Measurements from ENCODE around the gene CHD9.

DNA sequence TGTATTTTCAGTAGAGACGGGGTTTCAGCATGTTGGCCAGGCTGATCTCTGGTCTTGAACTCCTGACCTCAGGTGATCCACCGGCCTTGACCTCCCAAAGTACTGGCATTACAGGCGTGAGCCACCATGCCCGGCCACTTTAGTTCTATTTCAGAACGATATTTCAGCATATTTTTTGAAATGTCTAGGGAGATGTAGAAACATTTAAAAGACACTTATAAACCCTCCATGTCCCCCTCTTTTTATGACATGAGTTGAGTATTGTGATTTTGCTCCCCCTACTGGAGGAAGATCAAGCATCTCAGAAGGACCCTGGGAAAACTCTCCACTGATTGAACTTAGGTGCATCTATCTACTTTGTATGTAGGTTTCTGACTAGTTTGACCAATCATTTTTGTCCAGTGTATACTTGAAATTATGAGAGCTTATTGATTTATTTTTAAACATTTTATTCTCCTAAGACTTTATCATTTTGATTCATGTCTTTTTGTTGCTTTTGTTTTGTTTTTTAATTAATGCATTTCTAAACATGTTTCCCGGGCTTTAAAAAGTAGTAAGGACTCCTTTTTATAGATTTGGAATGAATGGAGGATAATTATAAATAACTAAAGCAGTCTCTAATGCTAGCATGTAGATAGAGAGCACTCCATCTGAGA lies 105.1 kb downstream of the CHD9 start:
- TF ChIP-seq POLR2AphosphoS5 (IDR thresholded peaks at IDR 0.05) (no peak), POLR2A (IDR thresholded peaks at IDR 0.05) (no peak)
- TF ChIP-seq, protein P1, sequence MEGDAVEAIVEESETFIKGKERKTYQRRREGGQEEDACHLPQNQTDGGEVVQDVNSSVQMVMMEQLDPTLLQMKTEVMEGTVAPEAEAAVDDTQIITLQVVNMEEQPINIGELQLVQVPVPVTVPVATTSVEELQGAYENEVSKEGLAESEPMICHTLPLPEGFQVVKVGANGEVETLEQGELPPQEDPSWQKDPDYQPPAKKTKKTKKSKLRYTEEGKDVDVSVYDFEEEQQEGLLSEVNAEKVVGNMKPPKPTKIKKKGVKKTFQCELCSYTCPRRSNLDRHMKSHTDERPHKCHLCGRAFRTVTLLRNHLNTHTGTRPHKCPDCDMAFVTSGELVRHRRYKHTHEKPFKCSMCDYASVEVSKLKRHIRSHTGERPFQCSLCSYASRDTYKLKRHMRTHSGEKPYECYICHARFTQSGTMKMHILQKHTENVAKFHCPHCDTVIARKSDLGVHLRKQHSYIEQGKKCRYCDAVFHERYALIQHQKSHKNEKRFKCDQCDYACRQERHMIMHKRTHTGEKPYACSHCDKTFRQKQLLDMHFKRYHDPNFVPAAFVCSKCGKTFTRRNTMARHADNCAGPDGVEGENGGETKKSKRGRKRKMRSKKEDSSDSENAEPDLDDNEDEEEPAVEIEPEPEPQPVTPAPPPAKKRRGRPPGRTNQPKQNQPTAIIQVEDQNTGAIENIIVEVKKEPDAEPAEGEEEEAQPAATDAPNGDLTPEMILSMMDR (IDR thresholded peaks at IDR 0.05) = peak; percentile 26 to 66 (median 58)

All from sigmoid colon (tissue), 4 donors.